GM12892 (cell line): ENCODE measurements around the gene RALGAPA2.

Experiments
- POLR2A ChIP-seq: IDR thresholded peaks from 2 replicates; pipeline ENCODE4 v1.6.1; 2011; ENCODE audit warnings: low read depth, low read length, control low read depth
- POLR2AphosphoS5 ChIP-seq: IDR thresholded peaks from 2 replicates; pipeline ENCODE4 v1.6.1; 2011; ENCODE audit warnings: low read depth, low read length, control low read depth

- no peak for TF ChIP-seq POLR2AphosphoS5
- no peak for TF ChIP-seq POLR2A
Observed at GRCh38 chr20:20425823-20426654, 286.4 kb downstream of the RALGAPA2 start.
